ENCODE data around the gene ZMPSTE24.

- no peak for TF ChIP-seq POLR2AphosphoS5 (IDR thresholded peaks at IDR 0.05)
- TF ChIP-seq, protein P1, sequence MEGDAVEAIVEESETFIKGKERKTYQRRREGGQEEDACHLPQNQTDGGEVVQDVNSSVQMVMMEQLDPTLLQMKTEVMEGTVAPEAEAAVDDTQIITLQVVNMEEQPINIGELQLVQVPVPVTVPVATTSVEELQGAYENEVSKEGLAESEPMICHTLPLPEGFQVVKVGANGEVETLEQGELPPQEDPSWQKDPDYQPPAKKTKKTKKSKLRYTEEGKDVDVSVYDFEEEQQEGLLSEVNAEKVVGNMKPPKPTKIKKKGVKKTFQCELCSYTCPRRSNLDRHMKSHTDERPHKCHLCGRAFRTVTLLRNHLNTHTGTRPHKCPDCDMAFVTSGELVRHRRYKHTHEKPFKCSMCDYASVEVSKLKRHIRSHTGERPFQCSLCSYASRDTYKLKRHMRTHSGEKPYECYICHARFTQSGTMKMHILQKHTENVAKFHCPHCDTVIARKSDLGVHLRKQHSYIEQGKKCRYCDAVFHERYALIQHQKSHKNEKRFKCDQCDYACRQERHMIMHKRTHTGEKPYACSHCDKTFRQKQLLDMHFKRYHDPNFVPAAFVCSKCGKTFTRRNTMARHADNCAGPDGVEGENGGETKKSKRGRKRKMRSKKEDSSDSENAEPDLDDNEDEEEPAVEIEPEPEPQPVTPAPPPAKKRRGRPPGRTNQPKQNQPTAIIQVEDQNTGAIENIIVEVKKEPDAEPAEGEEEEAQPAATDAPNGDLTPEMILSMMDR (IDR thresholded peaks at IDR 0.05; ENCODE audit: poor library complexity, severe bottlenecking): no peak
- TF ChIP-seq RAD21 (conservative IDR thresholded peaks at IDR 0.05): no peak
- no peak for TF ChIP-seq EP300 (conservative IDR thresholded peaks at IDR 0.05; ENCODE audit: poor library complexity, severe bottlenecking)
- TF ChIP-seq TAF1 (IDR thresholded peaks at IDR 0.05; ENCODE audit: low read depth): no peak
- TF ChIP-seq, protein P2, sequence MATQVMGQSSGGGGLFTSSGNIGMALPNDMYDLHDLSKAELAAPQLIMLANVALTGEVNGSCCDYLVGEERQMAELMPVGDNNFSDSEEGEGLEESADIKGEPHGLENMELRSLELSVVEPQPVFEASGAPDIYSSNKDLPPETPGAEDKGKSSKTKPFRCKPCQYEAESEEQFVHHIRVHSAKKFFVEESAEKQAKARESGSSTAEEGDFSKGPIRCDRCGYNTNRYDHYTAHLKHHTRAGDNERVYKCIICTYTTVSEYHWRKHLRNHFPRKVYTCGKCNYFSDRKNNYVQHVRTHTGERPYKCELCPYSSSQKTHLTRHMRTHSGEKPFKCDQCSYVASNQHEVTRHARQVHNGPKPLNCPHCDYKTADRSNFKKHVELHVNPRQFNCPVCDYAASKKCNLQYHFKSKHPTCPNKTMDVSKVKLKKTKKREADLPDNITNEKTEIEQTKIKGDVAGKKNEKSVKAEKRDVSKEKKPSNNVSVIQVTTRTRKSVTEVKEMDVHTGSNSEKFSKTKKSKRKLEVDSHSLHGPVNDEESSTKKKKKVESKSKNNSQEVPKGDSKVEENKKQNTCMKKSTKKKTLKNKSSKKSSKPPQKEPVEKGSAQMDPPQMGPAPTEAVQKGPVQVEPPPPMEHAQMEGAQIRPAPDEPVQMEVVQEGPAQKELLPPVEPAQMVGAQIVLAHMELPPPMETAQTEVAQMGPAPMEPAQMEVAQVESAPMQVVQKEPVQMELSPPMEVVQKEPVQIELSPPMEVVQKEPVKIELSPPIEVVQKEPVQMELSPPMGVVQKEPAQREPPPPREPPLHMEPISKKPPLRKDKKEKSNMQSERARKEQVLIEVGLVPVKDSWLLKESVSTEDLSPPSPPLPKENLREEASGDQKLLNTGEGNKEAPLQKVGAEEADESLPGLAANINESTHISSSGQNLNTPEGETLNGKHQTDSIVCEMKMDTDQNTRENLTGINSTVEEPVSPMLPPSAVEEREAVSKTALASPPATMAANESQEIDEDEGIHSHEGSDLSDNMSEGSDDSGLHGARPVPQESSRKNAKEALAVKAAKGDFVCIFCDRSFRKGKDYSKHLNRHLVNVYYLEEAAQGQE (IDR thresholded peaks at IDR 0.05; ENCODE audit: borderline replicate concordance): no peak
These were observed 34.0 kb upstream of the ZMPSTE24 start for GRCh38 chr1:40224040-40224439.

Measured in neural cell (in vitro differentiated cells).